22Rv1 (cell line): ENCODE data around the gene MZF1.
"Not testable (repeated sequence)": the region's sequence is repeated elsewhere in the genome, so short reads cannot be mapped to it uniquely, and the experiment has no call there.

Experiments
- H3K27ac ChIP-seq: fragments of 450-650 bp; 2 replicates; pipeline ENCODE4 v1.5.1; 2017
- CTCF ChIP-seq: fragments of 450-650 bp; IDR thresholded peaks from 2 replicates; pipeline ENCODE4 v1.5.1; 2017; ENCODE audit warnings: mild to moderate bottlenecking
- ZFX ChIP-seq: fragments of 450-650 bp; IDR thresholded peaks from 2 replicates; pipeline ENCODE4 v1.6.1; 2017; ENCODE audit warnings: antibody characterized with exemption, borderline replicate concordance

MZF1 gene

GRCh38 chr19:58572818-58573657 lies at the start of gene MZF1:
Gene MZF1 (minus strand): TSS chr19:58573335. CDS start chr19:58571389, 1,946 bp downstream.
- H3K27ac ChIP-seq, result peak within 1 kb of the TSS; percentile 97
- no peak for TF ChIP-seq ZFX
- TF ChIP-seq CTCF, result no peak

GRCh38 chr19:58607213-58607612 lies 34.1 kb upstream of the MZF1 start:
- H3K27ac ChIP-seq, result not testable (repeated sequence)

GRCh38 chr19:58606251-58606896 lies 33.2 kb upstream of the MZF1 start:
- not testable (repeated sequence) for H3K27ac ChIP-seq
- peak; percentile 54 for TF ChIP-seq CTCF

GRCh38 chr19:58586133-58586765 lies 13.1 kb upstream of the MZF1 start:
- TF ChIP-seq CTCF, result no peak
- TF ChIP-seq ZFX, result no peak
- no peak overlapping the region for H3K27ac ChIP-seq

- TF ChIP-seq ZFX, result no peak
- no peak for TF ChIP-seq CTCF
- H3K27ac ChIP-seq, result no peak overlapping the region
Observed at GRCh38 chr19:58585442-58586132, 12.5 kb upstream of the MZF1 start.

- TF ChIP-seq ZFX (no peak), CTCF (no peak)
- H3K27ac ChIP-seq, result no peak overlapping the region
Observed at GRCh38 chr19:58584498-58585441, 11.6 kb upstream of the MZF1 start.
